Glutamatergic neuron (in vitro differentiated cells): ENCODE measurements around the gene COL16A1. TPM values are rescaled to one million over a fixed set of nuclear protein-coding genes. Genes with fewer than 3 reads are reported as not detected.

ENCODE experiments used
- DNase-seq: peaks from one replicate; pipeline ENCODE4 v3.0.0; 2022
- H3K27ac Mint-ChIP-seq: one replicate; pipeline ENCODE4 v1.8.0; 2020; ENCODE audit warnings: mild to moderate bottlenecking, mixed read lengths, inconsistent platforms; ENCODE audit not compliant: unreplicated experiment
- H3K27me3 Mint-ChIP-seq: one replicate; pipeline ENCODE4 v1.8.0; 2020; ENCODE audit warnings: mild to moderate bottlenecking, moderate library complexity, mixed read lengths, inconsistent platforms; ENCODE audit not compliant: unreplicated experiment
- H3K36me3 Mint-ChIP-seq: one replicate; pipeline ENCODE4 v1.8.0; 2020; ENCODE audit warnings: mild to moderate bottlenecking, mixed read lengths, inconsistent platforms; ENCODE audit not compliant: unreplicated experiment
- H3K4me1 Mint-ChIP-seq: one replicate; pipeline ENCODE4 v1.8.0; 2020; ENCODE audit warnings: mild to moderate bottlenecking, low read depth, mixed read lengths, inconsistent platforms; ENCODE audit not compliant: unreplicated experiment
- H3K4me3 Mint-ChIP-seq: one replicate; pipeline ENCODE4 v1.8.0; 2020; ENCODE audit warnings: mild to moderate bottlenecking, mixed read lengths, inconsistent platforms; ENCODE audit not compliant: unreplicated experiment
- H3K9me3 Mint-ChIP-seq: one replicate; pipeline ENCODE4 v1.8.0; 2020; ENCODE audit warnings: mild to moderate bottlenecking, moderate library complexity, mixed read lengths, inconsistent platforms; ENCODE audit not compliant: unreplicated experiment
- CTCF ChIP-seq: fragments of 200-600 bp; sonication (generic); IDR thresholded peaks from one replicate; pipeline ENCODE4 v1.5.0; 2021; ENCODE audit not compliant: partially characterized antibody, unreplicated experiment
- total RNA-seq: library from RNA; stranded (reverse); fragmentation: NEBNext Ultra II Directional; extraction: Animal tissue kit (Norgen Biotek cat#: 25700); gene quantifications from one replicate; pipeline ENCODE4 v1.2.1, GENCODE V29; 2021; ENCODE audit not compliant: unreplicated experiment

The COL16A1 gene
- total RNA-seq, 1 donor from 2014 or later: 52.2 TPM

GRCh38 chr1:31715087-31715872 lies 11.5 kb upstream of the COL16A1 start:
- TF ChIP-seq CTCF: peak; percentile 84
- peaks cover 38% of the 10 kb centered on the region for H3K4me1 Mint-ChIP-seq
- peaks cover 9% of the 10 kb centered on the region for H3K9me3 Mint-ChIP-seq
- peak overlapping the region; percentile 90 for H3K4me3 Mint-ChIP-seq
- peak overlapping the region; percentile 95 for H3K27ac Mint-ChIP-seq
- H3K36me3 Mint-ChIP-seq: no peaks in the 10 kb centered on the region
- H3K27me3 Mint-ChIP-seq: peaks cover 3% of the 10 kb centered on the region
- peak; percentile 91 for DNase-seq

GRCh38 chr1:31714442-31715086 lies 10.7 kb upstream of the COL16A1 start:
- TF ChIP-seq CTCF: no peak
- Mint-ChIP-seq H3K9me3 (peaks cover 9% of the 10 kb centered on the region), H3K27me3 (peaks cover 3% of the 10 kb centered on the region), H3K36me3 (no peaks in the 10 kb centered on the region), H3K4me1 (peaks cover 38% of the 10 kb centered on the region), H3K27ac (peak overlapping the region; percentile 84), H3K4me3 (peak overlapping the region; percentile 90)
- DNase-seq: peak; percentile 65

GRCh38 chr1:31712630-31713029 lies 8.8 kb upstream of the COL16A1 start:
- Mint-ChIP-seq H3K27ac (no peak overlapping the region), H3K36me3 (no peaks in the 10 kb centered on the region)
- no peak for DNase-seq

GRCh38 chr1:31712068-31712467 lies 8.3 kb upstream of the COL16A1 start:
- Mint-ChIP-seq H3K27me3 (peaks cover 11% of the 10 kb centered on the region), H3K9me3 (peaks cover 5% of the 10 kb centered on the region), H3K27ac (peak overlapping the region; percentile 30), H3K36me3 (no peaks in the 10 kb centered on the region), H3K4me3 (no peak overlapping the region), H3K4me1 (peaks cover 24% of the 10 kb centered on the region)
- TF ChIP-seq CTCF: no peak
- DNase-seq: no peak

More at GRCh38 chr1:31712630-31713029, 8.8 kb upstream of the COL16A1 start:
- peaks cover 6% of the 10 kb centered on the region for H3K9me3 Mint-ChIP-seq
- no peak for TF ChIP-seq CTCF
- peaks cover 7% of the 10 kb centered on the region for H3K27me3 Mint-ChIP-seq
- H3K4me3 Mint-ChIP-seq: no peak overlapping the region
- H3K4me1 Mint-ChIP-seq: peaks cover 30% of the 10 kb centered on the region

- Mint-ChIP-seq H3K4me3 (no peak overlapping the region), H3K4me1 (peaks cover 29% of the 10 kb centered on the region), H3K9me3 (peaks cover 8% of the 10 kb centered on the region), H3K36me3 (no peaks in the 10 kb centered on the region), H3K27ac (no peak overlapping the region), H3K27me3 (peaks cover 17% of the 10 kb centered on the region)
- TF ChIP-seq CTCF: no peak
- DNase-seq: no peak
Observed at GRCh38 chr1:31708324-31708723, 4.5 kb upstream of the COL16A1 start.
